Measurements from ENCODE around the gene RXFP4.

Gene RXFP4

GRCh38 chr1:155967341-155968050 lies 26.1 kb downstream of the RXFP4 start:
- Histone ChIP-seq H4K91ac (ENCODE audit: low read length) (peak overlapping the region; percentile 19), H2AK5ac (ENCODE audit: low read length, severe bottlenecking) (no peak overlapping the region), H3K27ac (ENCODE audit: low read length, poor library complexity, severe bottlenecking) (no peak overlapping the region), H3K4me1 (ENCODE audit: control insufficient read depth, insufficient read depth, low read depth, low read length) (peaks cover 40% of the 10 kb centered on the region), H2BK15ac (ENCODE audit: low read depth, poor library complexity, severe bottlenecking) (no peak overlapping the region), H3K14ac (ENCODE audit: low read length in 2 of 2) (peak overlapping the region in 1 of 2 experiments; percentile 97), H3K4me2 (ENCODE audit: low read length, poor library complexity, severe bottlenecking) (no peak overlapping the region), H3K27me3 (ENCODE audit: control insufficient read depth in 1 of 2, insufficient read depth in 1 of 2, low read length in 2 of 2) (no peaks in the 10 kb centered on the region), H3K18ac (ENCODE audit: low read depth in 1 of 2, low read length in 2 of 2) (peak overlapping the region; percentile 55 to 79), H2BK120ac (ENCODE audit: low read depth, low read length) (peak overlapping the region; percentile 45), H4K8ac (ENCODE audit: low read length) (peak overlapping the region; percentile 16), H3K36me3 (ENCODE audit: control insufficient read depth in 1 of 2, insufficient read depth in 2 of 2, low read depth in 1 of 2, low read length in 2 of 2) (peaks cover 70 to 80% of the 10 kb centered on the region in 2 experiments), H2BK12ac (ENCODE audit: low read length in 2 of 2) (peak overlapping the region in 1 of 2 experiments; percentile 70), H3K9ac (ENCODE audit: low read length) (peak overlapping the region; percentile 57), H3K79me1 (replicated peaks; ENCODE audit: low read length, poor library complexity, severe bottlenecking) (peaks cover 20% of the 10 kb centered on the region), H2BK5ac (ENCODE audit: low read depth, low read length, poor library complexity, severe bottlenecking) (no peak overlapping the region), H3K9me3 (ENCODE audit: control insufficient read depth, low read length) (no peaks in the 10 kb centered on the region), H3K4ac (ENCODE audit: low read depth in 1 of 2, low read length in 2 of 2) (peak overlapping the region; percentile 15 to 32), H3K23ac (ENCODE audit: low read length in 2 of 2) (peak overlapping the region in 1 of 2 experiments; percentile 67), H3K4me3 (ENCODE audit: insufficient read depth in 1 of 2, low read depth in 1 of 2, low read length in 2 of 2) (no peak overlapping the region), H2AFZ (ENCODE audit: low read depth, low read length) (no peak overlapping the region)
- 75% methylated on average over 11 of the region's 13 CpGs for WGBS
- peak; percentile 20 for DNase-seq

GRCh38 chr1:155968051-155968400 lies 26.6 kb downstream of the RXFP4 start:
- H3K23ac ChIP-seq (ENCODE audit: low read length in 2 of 2): no peak overlapping the region
- H2BK15ac ChIP-seq (ENCODE audit: low read depth, poor library complexity, severe bottlenecking): no peak overlapping the region
- peaks cover 64 to 80% of the 10 kb centered on the region in 2 experiments for H3K36me3 ChIP-seq (ENCODE audit: control insufficient read depth in 1 of 2, insufficient read depth in 2 of 2, low read depth in 1 of 2, low read length in 2 of 2)
- H3K14ac ChIP-seq (ENCODE audit: low read length in 2 of 2): no peak overlapping the region
- no peak overlapping the region for H3K4me3 ChIP-seq (ENCODE audit: insufficient read depth in 1 of 2, low read depth in 1 of 2, low read length in 2 of 2)
- no peaks in the 10 kb centered on the region for H3K9me3 ChIP-seq (ENCODE audit: control insufficient read depth, low read length)
- WGBS: 82% methylated on average over 3 of the region's 7 CpGs
- peaks cover 35% of the 10 kb centered on the region for H3K4me1 ChIP-seq (ENCODE audit: control insufficient read depth, insufficient read depth, low read depth, low read length)
- no peak overlapping the region for H4K91ac ChIP-seq (ENCODE audit: low read length)
- peak overlapping the region; percentile 45 for H2BK120ac ChIP-seq (ENCODE audit: low read depth, low read length)
- no peak overlapping the region for H2AK5ac ChIP-seq (ENCODE audit: low read length, severe bottlenecking)
- peak overlapping the region; percentile 57 for H3K9ac ChIP-seq (ENCODE audit: low read length)
- H2BK5ac ChIP-seq (ENCODE audit: low read depth, low read length, poor library complexity, severe bottlenecking): no peak overlapping the region
- no peak overlapping the region for H2BK12ac ChIP-seq (ENCODE audit: low read length in 2 of 2)
- H3K79me1 ChIP-seq (replicated peaks; ENCODE audit: low read length, poor library complexity, severe bottlenecking): peaks cover 20% of the 10 kb centered on the region
- peak overlapping the region; percentile 55 to 79 for H3K18ac ChIP-seq (ENCODE audit: low read depth in 1 of 2, low read length in 2 of 2)
- peak overlapping the region in 1 of 2 experiments; percentile 15 for H3K4ac ChIP-seq (ENCODE audit: low read depth in 1 of 2, low read length in 2 of 2)
- no peak for DNase-seq
- no peak overlapping the region for H2AFZ ChIP-seq (ENCODE audit: low read depth, low read length)
- no peaks in the 10 kb centered on the region for H3K27me3 ChIP-seq (ENCODE audit: control insufficient read depth in 1 of 2, insufficient read depth in 1 of 2, low read length in 2 of 2)
- no peak overlapping the region for H4K8ac ChIP-seq (ENCODE audit: low read length)
- no peak overlapping the region for H3K4me2 ChIP-seq (ENCODE audit: low read length, poor library complexity, severe bottlenecking)
- no peak overlapping the region for H3K27ac ChIP-seq (ENCODE audit: low read length, poor library complexity, severe bottlenecking)

GRCh38 chr1:155968670-155969069 lies 27.2 kb downstream of the RXFP4 start:
- no peak for DNase-seq
- Histone ChIP-seq H3K79me1 (replicated peaks; ENCODE audit: low read length, poor library complexity, severe bottlenecking) (peaks cover 20% of the 10 kb centered on the region), H4K8ac (ENCODE audit: low read length) (no peak overlapping the region), H2BK12ac (ENCODE audit: low read length in 2 of 2) (no peak overlapping the region), H2BK120ac (ENCODE audit: low read depth, low read length) (no peak overlapping the region), H4K91ac (ENCODE audit: low read length) (no peak overlapping the region), H2BK5ac (ENCODE audit: low read depth, low read length, poor library complexity, severe bottlenecking) (no peak overlapping the region), H3K14ac (ENCODE audit: low read length in 2 of 2) (no peak overlapping the region), H2BK15ac (ENCODE audit: low read depth, poor library complexity, severe bottlenecking) (no peak overlapping the region), H3K9ac (ENCODE audit: low read length) (peak overlapping the region; percentile 73), H3K27me3 (ENCODE audit: control insufficient read depth in 1 of 2, insufficient read depth in 1 of 2, low read length in 2 of 2) (no peaks in the 10 kb centered on the region), H3K4me2 (ENCODE audit: low read length, poor library complexity, severe bottlenecking) (no peak overlapping the region), H3K4ac (ENCODE audit: low read depth in 1 of 2, low read length in 2 of 2) (peak overlapping the region in 1 of 2 experiments; percentile 12), H3K27ac (ENCODE audit: low read length, poor library complexity, severe bottlenecking) (no peak overlapping the region), H3K4me3 (ENCODE audit: insufficient read depth in 1 of 2, low read depth in 1 of 2, low read length in 2 of 2) (no peak overlapping the region), H3K18ac (ENCODE audit: low read depth in 1 of 2, low read length in 2 of 2) (no peak overlapping the region), H2AFZ (ENCODE audit: low read depth, low read length) (no peak overlapping the region), H3K4me1 (ENCODE audit: control insufficient read depth, insufficient read depth, low read depth, low read length) (peaks cover 35% of the 10 kb centered on the region), H3K9me3 (ENCODE audit: control insufficient read depth, low read length) (no peaks in the 10 kb centered on the region), H3K36me3 (ENCODE audit: control insufficient read depth in 1 of 2, insufficient read depth in 2 of 2, low read depth in 1 of 2, low read length in 2 of 2) (peaks cover 63 to 79% of the 10 kb centered on the region in 2 experiments), H2AK5ac (ENCODE audit: low read length, severe bottlenecking) (no peak overlapping the region), H3K23ac (ENCODE audit: low read length in 2 of 2) (no peak overlapping the region)
- 80% methylated on average over 3 of the region's 3 CpGs for WGBS

- Histone ChIP-seq H3K14ac (ENCODE audit: low read length in 2 of 2) (no peak overlapping the region), H2BK15ac (ENCODE audit: low read depth, poor library complexity, severe bottlenecking) (no peak overlapping the region), H3K9me3 (ENCODE audit: control insufficient read depth, low read length) (no peaks in the 10 kb centered on the region), H3K36me3 (ENCODE audit: control insufficient read depth in 1 of 2, insufficient read depth in 2 of 2, low read depth in 1 of 2, low read length in 2 of 2) (peaks cover 60 to 81% of the 10 kb centered on the region in 2 experiments), H2BK5ac (ENCODE audit: low read depth, low read length, poor library complexity, severe bottlenecking) (no peak overlapping the region), H3K4ac (ENCODE audit: low read depth in 1 of 2, low read length in 2 of 2) (peak overlapping the region in 1 of 2 experiments; percentile 37), H3K9ac (ENCODE audit: low read length) (peak overlapping the region; percentile 73), H2BK120ac (ENCODE audit: low read depth, low read length) (no peak overlapping the region), H2AFZ (ENCODE audit: low read depth, low read length) (no peak overlapping the region), H4K91ac (ENCODE audit: low read length) (peak overlapping the region; percentile 71), H2BK12ac (ENCODE audit: low read length in 2 of 2) (peak overlapping the region in 1 of 2 experiments; percentile 14), H3K4me1 (ENCODE audit: control insufficient read depth, insufficient read depth, low read depth, low read length) (peaks cover 41% of the 10 kb centered on the region), H3K23ac (ENCODE audit: low read length in 2 of 2) (no peak overlapping the region), H3K79me1 (replicated peaks; ENCODE audit: low read length, poor library complexity, severe bottlenecking) (peaks cover 20% of the 10 kb centered on the region), H3K18ac (ENCODE audit: low read depth in 1 of 2, low read length in 2 of 2) (peak overlapping the region in 1 of 2 experiments; percentile 5), H3K27ac (ENCODE audit: low read length, poor library complexity, severe bottlenecking) (no peak overlapping the region), H4K8ac (ENCODE audit: low read length) (peak overlapping the region; percentile 27), H3K27me3 (ENCODE audit: control insufficient read depth in 1 of 2, insufficient read depth in 1 of 2, low read length in 2 of 2) (no peaks in the 10 kb centered on the region), H2AK5ac (ENCODE audit: low read length, severe bottlenecking) (peak overlapping the region; percentile 87), H3K4me2 (ENCODE audit: low read length, poor library complexity, severe bottlenecking) (no peak overlapping the region), H3K4me3 (ENCODE audit: insufficient read depth in 1 of 2, low read depth in 1 of 2, low read length in 2 of 2) (no peak overlapping the region)
- 96% methylated on average over 7 of the region's 9 CpGs for WGBS
- no peak for DNase-seq
These were observed 27.9 kb downstream of the RXFP4 start for GRCh38 chr1:155969377-155969791.

Measured in mesenchymal stem cell (in vitro differentiated cells and primary cell).